Transverse colon (tissue), 4 donors: Measurements from ENCODE around the gene PANX3. TPM values are rescaled to one million over a fixed set of nuclear protein-coding genes. Genes with fewer than 3 reads are reported as not detected.

Experiments used
- DNase-seq: peaks from one replicate; pipeline ENCODE4 v3.0.0-alpha.2; 2019
- H3K27ac ChIP-seq, 4 donors: fragments of 200-600 bp; sonication (generic); 2 replicates each; pipeline ENCODE4 v1.5.1; 2016 to 2018; ENCODE audit warnings: inconsistent platforms in 4 of 4
- H3K27me3 ChIP-seq: fragments of 200-600 bp; sonication (generic); 2 replicates; pipeline ENCODE4 v1.5.1; 2017; ENCODE audit warnings: inconsistent platforms
- H3K36me3 ChIP-seq, 4 donors: fragments of 200-600 bp; sonication (generic); 2 replicates each; pipeline ENCODE4 v1.5.1; 2017 to 2019; ENCODE audit warnings: inconsistent platforms in 4 of 4
- H3K4me1 ChIP-seq, 4 donors: fragments of 200-600 bp; sonication (generic); 2 replicates each; pipeline ENCODE4 v1.5.1; 2017 to 2020; ENCODE audit warnings: inconsistent platforms in 4 of 4
- H3K4me3 ChIP-seq, 4 donors: fragments of 200-600 bp; sonication (generic); 1 replicate in 1 of 4; 2 replicates in 3 of 4; pipeline versions ENCODE4 v1.5.1 to v1.6.1; 2017 to 2019; ENCODE audit warnings: inconsistent platforms in 4 of 4
- H3K9me3 ChIP-seq, 2 donors: fragments of 200-600 bp; sonication (generic); 2 replicates each; pipeline ENCODE4 v1.5.1; 2017 to 2019; ENCODE audit warnings: inconsistent platforms in 2 of 2
- CTCF ChIP-seq, 5 experiments: fragments of 200-600 bp in 3 of 5; fragments of 450-650 bp in 2 of 5; sonication (generic) in 3 of 5; IDR thresholded peaks; 1 replicate in 2 of 5; 2 replicates in 3 of 5; pipeline ENCODE4 v1.5.1; 2016 to 2017; ENCODE audit warnings: antibody characterized with exemption in 5 of 5, inconsistent platforms in 3 of 5, mild to moderate bottlenecking in 2 of 5, moderate library complexity in 1 of 5
- EP300 ChIP-seq: sonication (generic); formaldehyde crosslinking; IDR thresholded peaks from one replicate; pipeline ENCODE4 v1.6.1; 2017; ENCODE audit warnings: antibody characterized with exemption, low read depth
- POLR2A ChIP-seq: fragments of 450-650 bp; IDR thresholded peaks from one replicate; pipeline ENCODE4 v1.6.1; 2016; ENCODE audit warnings: antibody characterized with exemption, mild to moderate bottlenecking, moderate library complexity
- POLR2AphosphoS5 ChIP-seq, 3 donors: sonication (generic); formaldehyde crosslinking; IDR thresholded peaks; one replicate each; pipeline ENCODE4 v1.6.1; 2016; ENCODE audit warnings: antibody characterized with exemption in 3 of 3
- WGBS, 2 donors: methylation state at CpG; one replicate each; pipeline ENCODE4 v1.1.5; 2018; ENCODE audit warnings: low coverage in 1 of 2; 5-methylcytosine and 5-hydroxymethylcytosine counted together
- in situ Hi-C, 4 donors: fragments of 200-750 bp; cut with MboI; loops; one replicate each; pipeline versions ENCODE4 v1.15.0 to v1.15.1; 2017; ENCODE audit warnings: low sequenced_read_pairs in 3 of 4, low pct_ligation_motif_present in 1 of 4, low pct_unique_long_range_greater_than_20kb in 1 of 4
- intact Hi-C: fragments of 100-400 bp; cut with DNase I; formaldehyde crosslinking; loops from one replicate; pipeline ENCODE4 v1.15.1; 2023; ENCODE audit warnings: low total_unique reads
- total RNA-seq, 4 donors: library from RNA; depleted of rRNA; stranded (reverse); fragments of >200 nt; gene quantifications; one replicate each; pipeline ENCODE4 v1.1.0, GENCODE V29; 2016

Gene PANX3
- total RNA-seq, 4 donors from 2014 or later: 0.41 TPM; not detected in 3

DNA sequence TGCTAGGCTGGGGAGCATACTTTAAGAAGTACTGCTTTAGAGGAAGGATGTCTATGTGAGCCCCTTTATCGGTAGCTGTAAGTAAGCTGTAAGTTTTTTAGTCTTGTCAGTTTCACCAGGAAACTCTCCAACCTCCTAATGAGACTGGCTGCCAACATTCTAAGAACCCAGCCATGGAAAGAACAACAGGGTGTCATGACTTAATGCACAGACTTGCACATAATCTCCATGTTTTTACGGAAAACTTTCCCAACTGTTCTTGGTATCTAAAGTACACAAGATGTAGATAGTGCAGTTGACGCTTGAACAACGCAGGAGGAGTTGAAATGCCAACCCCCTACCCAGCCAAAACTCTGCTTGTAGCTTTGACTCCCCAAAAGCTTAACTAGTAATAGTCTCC lies 32.5 kb upstream of the PANX3 start:
- Histone ChIP-seq H3K36me3 (no peaks in the 10 kb centered on the region), H3K27me3 (peaks cover 22% of the 10 kb centered on the region), H3K4me1 (peaks cover 0 to 6% (median 2%) of the 10 kb centered on the region in 4 donors), H3K4me3 (no peak overlapping the region), H3K27ac (no peak overlapping the region), H3K9me3 (no peaks in the 10 kb centered on the region)
- in situ Hi-C loops: loop anchor here (10.0 to 25.0 kb wide), 2 partner anchors 164 to 516 kb away; no protein-coding TSS in a partner anchor
- no peak for DNase-seq
- intact Hi-C loops: no loop called here
- no peak for TF ChIP-seq POLR2AphosphoS5 (IDR thresholded peaks at IDR 0.05)
- WGBS, 2 donors: 74 to 97% methylated on average over 4 of the region's 4 CpGs

DNA sequence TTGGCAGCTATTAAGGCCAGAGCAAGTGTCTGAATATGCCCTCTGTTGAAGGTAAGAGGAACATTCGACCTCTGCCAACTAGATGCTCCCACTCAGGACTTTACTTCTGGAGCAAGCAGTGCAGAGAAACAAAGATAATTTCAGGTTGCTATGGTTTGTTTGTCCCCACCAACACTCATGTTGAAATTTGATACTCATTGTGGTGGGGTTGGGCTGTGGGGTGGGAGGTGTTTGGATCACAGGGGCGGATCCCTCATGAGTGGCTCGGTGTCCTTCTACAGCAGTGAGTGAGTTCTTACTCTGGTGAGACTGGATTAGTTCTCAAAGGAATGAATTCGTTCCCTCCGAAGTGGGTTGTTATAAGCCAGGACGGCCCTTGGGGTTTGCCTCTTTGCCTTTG lies 29.4 kb upstream of the PANX3 start:
- TF ChIP-seq POLR2AphosphoS5 (IDR thresholded peaks at IDR 0.05) (no peak), POLR2A (no peak), EP300 (no peak), CTCF (IDR thresholded peaks at IDR 0.05) (no peak)
- Histone ChIP-seq H3K4me3 (no peak overlapping the region), H3K9me3 (no peaks in the 10 kb centered on the region), H3K4me1 (peaks cover 0 to 12% (median 6%) of the 10 kb centered on the region in 4 donors), H3K36me3 (no peaks in the 10 kb centered on the region), H3K27ac (no peak overlapping the region), H3K27me3 (peaks cover 42% of the 10 kb centered on the region)
- in situ Hi-C loops (loop anchor here in 3 of 4 donors (10.0 to 25.0 kb wide), 2 partner anchors 167 to 520 kb away; no protein-coding TSS in a partner anchor), intact Hi-C loops (loop anchor here (10.0 kb wide), 1 partner anchor 507 kb away; no protein-coding TSS in a partner anchor)
- 73 to 81% methylated on average over 3 to 6 of the region's 6 CpGs for WGBS, 2 donors
- no peak for DNase-seq

- no peak overlapping the region for H3K4me3 ChIP-seq
- no peak for TF ChIP-seq EP300
- no peak for TF ChIP-seq POLR2A
- TF ChIP-seq CTCF (IDR thresholded peaks at IDR 0.05): no peak
- TF ChIP-seq POLR2AphosphoS5 (IDR thresholded peaks at IDR 0.05): no peak
- no peak for DNase-seq
- intact Hi-C loops: loop anchor here (10.0 kb wide), 1 partner anchor 508 kb away; no protein-coding TSS in a partner anchor
- peaks cover 49% of the 10 kb centered on the region for H3K27me3 ChIP-seq
- H3K4me1 ChIP-seq: peaks cover 0 to 12% (median 6%) of the 10 kb centered on the region in 4 donors
- H3K27ac ChIP-seq: no peak overlapping the region
- H3K9me3 ChIP-seq: no peaks in the 10 kb centered on the region
- H3K36me3 ChIP-seq: no peaks in the 10 kb centered on the region
- 86% methylated on average over 2 of the region's 2 CpGs; no CpG with 5 or more reads in 1 of the 2 donors for WGBS, 2 donors
- in situ Hi-C loops: loop anchor here in 3 of 4 donors (10.0 to 25.0 kb wide), 2 partner anchors 168 to 520 kb away; no protein-coding TSS in a partner anchor
These were observed 28.7 kb upstream of the PANX3 start for GRCh38 chr11:124582565-124582964.

DNA sequence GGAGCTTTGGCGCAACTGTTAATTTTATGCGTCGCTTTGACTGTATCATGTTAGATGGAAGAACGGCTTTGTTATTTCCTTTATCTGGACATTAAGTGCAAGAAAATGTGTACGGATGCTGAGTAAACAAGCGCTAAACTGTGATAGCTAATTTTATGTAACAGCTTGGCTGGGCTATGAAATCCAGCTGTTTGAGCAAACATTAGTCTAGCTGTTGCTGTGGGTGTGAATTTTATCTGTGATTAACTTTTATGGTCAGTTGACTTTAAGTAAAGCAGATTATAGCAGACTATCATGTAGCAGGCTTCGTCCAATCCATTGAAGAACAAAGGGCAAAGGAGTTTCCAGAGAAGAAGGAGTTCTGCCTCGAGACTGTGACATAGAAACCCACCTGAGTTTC lies 27.4 kb upstream of the PANX3 start:
- H3K4me1 ChIP-seq: peaks cover 0 to 12% (median 6%) of the 10 kb centered on the region in 4 donors
- intact Hi-C loops: loop anchor here (10.0 kb wide), 1 partner anchor 509 kb away; no protein-coding TSS in a partner anchor
- no peak for DNase-seq

More for the DNA sequence above, 27.4 kb upstream of the PANX3 start:
- Histone ChIP-seq H3K27me3 (peaks cover 54% of the 10 kb centered on the region), H3K9me3 (no peaks in the 10 kb centered on the region), H3K36me3 (no peaks in the 10 kb centered on the region), H3K27ac (no peak overlapping the region), H3K4me3 (no peak overlapping the region)
- TF ChIP-seq CTCF (IDR thresholded peaks at IDR 0.05): no peak
- TF ChIP-seq POLR2A: no peak
- no peak for TF ChIP-seq POLR2AphosphoS5 (IDR thresholded peaks at IDR 0.05)
- TF ChIP-seq EP300: no peak
- in situ Hi-C loops: loop anchor here in 3 of 4 donors (10.0 to 25.0 kb wide), 2 partner anchors 169 to 521 kb away; no protein-coding TSS in a partner anchor
- WGBS, 2 donors: 33 to 40% methylated on average over 6 to 8 of the region's 8 CpGs
